Mononuclear cell (primary cell): Measurements from ENCODE around the gene ALDH16A1. TPM values are rescaled to one million over a fixed set of nuclear protein-coding genes. Genes with fewer than 3 reads are reported as not detected.
"Not testable (repeated sequence)": the region's sequence is repeated elsewhere in the genome, so short reads cannot be mapped to it uniquely, and the experiment has no call there.

ENCODE experiments used
- H3K27me3 ChIP-seq: 2 replicates; pipeline ENCODE4 v1.6.0; 2011; ENCODE audit warnings: low read length, control low read depth; ENCODE audit not compliant: insufficient read depth
- H3K4me1 ChIP-seq: 2 replicates; pipeline ENCODE4 v1.5.1; 2011; ENCODE audit warnings: mild to moderate bottlenecking, low read length, control low read depth; ENCODE audit not compliant: insufficient read depth
- H3K4me3 ChIP-seq: 2 replicates; pipeline ENCODE4 v1.5.1; 2011; ENCODE audit warnings: mild to moderate bottlenecking, low read length, moderate library complexity
- H3K9me3 ChIP-seq: 2 replicates; pipeline ENCODE4 v1.5.1; 2011; ENCODE audit warnings: low read depth, mild to moderate bottlenecking, control low read depth, low read length
- total RNA-seq: library from RNA; depleted of rRNA; stranded (reverse); fragments of >200 nt; gene quantifications from one replicate; pipeline ENCODE4 v1.2.3, GENCODE V29; 2012

ALDH16A1 gene
- total RNA-seq, 1 donor: 13.7 TPM

- no peaks in the 10 kb centered on the region for H3K9me3 ChIP-seq
These were observed 10.2 kb upstream of the ALDH16A1 start for GRCh38 chr19:49442771-49443365.

GRCh38 chr19:49443366-49444099 is 9.5 kb upstream of the ALDH16A1 start:
- Histone ChIP-seq H3K4me1 (peaks cover 38% of the 10 kb centered on the region), H3K4me3 (peak overlapping the region; percentile 51), H3K27me3 (peaks cover 37% of the 10 kb centered on the region), H3K9me3 (no peaks in the 10 kb centered on the region)

More at GRCh38 chr19:49442771-49443365, 10.2 kb upstream of the ALDH16A1 start:
- H3K4me3 ChIP-seq: peak overlapping the region; percentile 51
- peaks cover 38% of the 10 kb centered on the region for H3K4me1 ChIP-seq
- peaks cover 43% of the 10 kb centered on the region for H3K27me3 ChIP-seq

GRCh38 chr19:49444100-49444700 is 8.8 kb upstream of the ALDH16A1 start:
- H3K4me1 ChIP-seq: peaks cover 38% of the 10 kb centered on the region
- H3K9me3 ChIP-seq, H3K4me3 ChIP-seq: not testable (repeated sequence)
- peaks cover 30% of the 10 kb centered on the region for H3K27me3 ChIP-seq

- H3K4me1 ChIP-seq: peaks cover 49% of the 10 kb centered on the region
These were observed 7.0 kb upstream of the ALDH16A1 start for GRCh38 chr19:49445997-49446396.

GRCh38 chr19:49447485-49448431 is 5.3 kb upstream of the ALDH16A1 start:
- Histone ChIP-seq H3K27me3 (no peaks in the 10 kb centered on the region), H3K4me3 (no peak overlapping the region), H3K9me3 (no peaks in the 10 kb centered on the region), H3K4me1 (peaks cover 54% of the 10 kb centered on the region)

More at GRCh38 chr19:49445997-49446396, 7.0 kb upstream of the ALDH16A1 start:
- no peaks in the 10 kb centered on the region for H3K9me3 ChIP-seq
- no peak overlapping the region for H3K4me3 ChIP-seq
- peaks cover 13% of the 10 kb centered on the region for H3K27me3 ChIP-seq

GRCh38 chr19:49448432-49448786 is 4.6 kb upstream of the ALDH16A1 start:
- no peaks in the 10 kb centered on the region for H3K27me3 ChIP-seq
- peaks cover 49% of the 10 kb centered on the region for H3K4me1 ChIP-seq
- no peak overlapping the region for H3K4me3 ChIP-seq
- no peaks in the 10 kb centered on the region for H3K9me3 ChIP-seq

- Histone ChIP-seq H3K9me3 (no peaks in the 10 kb centered on the region), H3K4me3 (no peak overlapping the region), H3K27me3 (no peaks in the 10 kb centered on the region), H3K4me1 (peaks cover 43% of the 10 kb centered on the region)
These were observed 2.6 kb upstream of the ALDH16A1 start for GRCh38 chr19:49450405-49450804.

- Histone ChIP-seq H3K4me3 (peak within 1 kb of the TSS; percentile 98), H3K4me1 (peaks cover 39% of the 10 kb centered on the region), H3K27me3 (no peaks in the 10 kb centered on the region), H3K9me3 (no peaks in the 10 kb centered on the region)
These were observed 1.4 kb upstream of the ALDH16A1 start, which contains the start of gene PIH1D1 for GRCh38 chr19:49451430-49452181. TSS of gene PIH1D1 (minus strand) at chr19:49451814. CDS start at chr19:49451574, 240 bp downstream.

GRCh38 chr19:49453757-49454240 is 774 bp downstream of the ALDH16A1 start:
- H3K9me3 ChIP-seq: no peaks in the 10 kb centered on the region
- H3K4me1 ChIP-seq: peaks cover 39% of the 10 kb centered on the region
- peak overlapping the region; percentile 69 for H3K4me3 ChIP-seq
- H3K27me3 ChIP-seq: no peaks in the 10 kb centered on the region

- Histone ChIP-seq H3K4me3 (no peak overlapping the region), H3K9me3 (no peaks in the 10 kb centered on the region), H3K27me3 (no peaks in the 10 kb centered on the region), H3K4me1 (peaks cover 29% of the 10 kb centered on the region)
These were observed 2.7 kb downstream of the ALDH16A1 start for GRCh38 chr19:49455773-49456172.

- Histone ChIP-seq H3K9me3 (no peaks in the 10 kb centered on the region), H3K4me3 (no peak overlapping the region), H3K27me3 (no peaks in the 10 kb centered on the region), H3K4me1 (peaks cover 24% of the 10 kb centered on the region)
These were observed 3.3 kb downstream of the ALDH16A1 start for GRCh38 chr19:49456326-49456725.

GRCh38 chr19:49458567-49458903 is 5.5 kb downstream of the ALDH16A1 start:
- Histone ChIP-seq H3K4me3 (no peak overlapping the region), H3K9me3 (no peaks in the 10 kb centered on the region), H3K4me1 (peaks cover 10% of the 10 kb centered on the region), H3K27me3 (no peaks in the 10 kb centered on the region)

- Histone ChIP-seq H3K4me1 (peaks cover 2% of the 10 kb centered on the region), H3K4me3 (no peak overlapping the region), H3K9me3 (no peaks in the 10 kb centered on the region), H3K27me3 (no peaks in the 10 kb centered on the region)
These were observed 6.4 kb downstream of the ALDH16A1 start for GRCh38 chr19:49459388-49459787.

GRCh38 chr19:49461130-49461529 is 8.1 kb downstream of the ALDH16A1 start:
- not testable (repeated sequence) for H3K9me3 ChIP-seq

More at GRCh38 chr19:49461130-49461529, 8.1 kb downstream of the ALDH16A1 start:
- H3K4me3 ChIP-seq, H3K4me1 ChIP-seq, H3K27me3 ChIP-seq: not testable (repeated sequence)
